Hematopoietic multipotent progenitor cell treated with erythropoietin and hydrocortisone succinate and interleukin-3 and kit ligand, for 15 days (in vitro differentiated cells): ENCODE data around the gene ZNF668.

Experiments
- DNase-seq: peaks from one replicate; pipeline ENCODE4 v3.0.0-alpha.2; 2015; ENCODE audit warnings: low spot score

The ZNF668 gene

GRCh38 chr16:31073970-31074813 lies at the start of gene ZNF668, which contains the start of gene ZNF646:
TSS of gene ZNF668 (minus strand) at chr16:31074240. CDS start at chr16:31064459, 9,781 bp downstream.
TSS of gene ZNF646 (plus strand) at chr16:31074422. CDS start at chr16:31076325, 1,903 bp downstream.
- peak; percentile 99 for DNase-seq

GRCh38 chr16:31120129-31120528 lies 46.1 kb upstream of the ZNF668 start:
- DNase-seq = no peak

DNA sequence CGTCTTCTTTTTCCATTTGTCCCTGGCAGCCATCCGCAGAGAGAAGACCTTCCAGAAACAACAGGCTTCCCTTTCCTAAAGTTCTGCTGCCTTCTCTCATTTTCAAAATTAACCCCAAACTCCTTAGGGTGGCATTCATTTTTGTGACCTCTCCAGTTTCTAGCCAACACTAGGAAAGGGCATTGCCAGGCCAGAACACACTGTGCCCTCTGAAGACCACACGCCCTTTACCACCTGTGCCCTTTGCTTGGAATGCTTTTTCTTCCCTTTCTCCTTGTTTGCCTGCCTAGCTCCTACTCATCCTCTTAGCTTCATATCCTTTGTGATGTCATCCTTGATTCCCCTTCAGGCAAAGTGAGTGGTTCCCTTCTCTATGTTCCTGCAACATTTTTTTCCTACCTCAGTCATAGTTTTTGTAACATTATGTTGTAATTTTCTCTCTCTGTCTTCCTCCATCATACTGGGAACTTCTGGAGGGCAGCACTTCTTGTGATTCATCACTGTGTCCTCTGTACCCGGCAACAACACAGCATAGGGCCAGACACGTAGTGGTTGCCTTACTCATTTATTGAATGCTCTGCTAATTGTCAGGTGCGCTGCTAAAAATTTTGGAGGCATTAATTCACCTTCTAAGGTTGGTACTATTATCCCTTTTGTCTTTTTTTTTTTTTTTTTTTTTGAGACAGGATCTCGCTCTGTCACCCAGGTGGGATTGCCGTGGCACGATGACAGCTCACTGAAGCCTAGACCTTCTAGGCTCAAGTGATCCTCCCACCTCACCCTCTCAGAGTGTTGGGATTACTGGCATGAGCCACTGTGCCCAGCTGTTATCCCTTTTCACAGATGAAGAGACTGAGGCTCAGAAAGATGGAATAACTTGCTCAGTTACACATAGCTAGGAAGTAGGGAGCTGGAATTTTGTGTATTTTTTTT lies 44.4 kb upstream of the ZNF668 start:
- DNase-seq = no peak

DNA sequence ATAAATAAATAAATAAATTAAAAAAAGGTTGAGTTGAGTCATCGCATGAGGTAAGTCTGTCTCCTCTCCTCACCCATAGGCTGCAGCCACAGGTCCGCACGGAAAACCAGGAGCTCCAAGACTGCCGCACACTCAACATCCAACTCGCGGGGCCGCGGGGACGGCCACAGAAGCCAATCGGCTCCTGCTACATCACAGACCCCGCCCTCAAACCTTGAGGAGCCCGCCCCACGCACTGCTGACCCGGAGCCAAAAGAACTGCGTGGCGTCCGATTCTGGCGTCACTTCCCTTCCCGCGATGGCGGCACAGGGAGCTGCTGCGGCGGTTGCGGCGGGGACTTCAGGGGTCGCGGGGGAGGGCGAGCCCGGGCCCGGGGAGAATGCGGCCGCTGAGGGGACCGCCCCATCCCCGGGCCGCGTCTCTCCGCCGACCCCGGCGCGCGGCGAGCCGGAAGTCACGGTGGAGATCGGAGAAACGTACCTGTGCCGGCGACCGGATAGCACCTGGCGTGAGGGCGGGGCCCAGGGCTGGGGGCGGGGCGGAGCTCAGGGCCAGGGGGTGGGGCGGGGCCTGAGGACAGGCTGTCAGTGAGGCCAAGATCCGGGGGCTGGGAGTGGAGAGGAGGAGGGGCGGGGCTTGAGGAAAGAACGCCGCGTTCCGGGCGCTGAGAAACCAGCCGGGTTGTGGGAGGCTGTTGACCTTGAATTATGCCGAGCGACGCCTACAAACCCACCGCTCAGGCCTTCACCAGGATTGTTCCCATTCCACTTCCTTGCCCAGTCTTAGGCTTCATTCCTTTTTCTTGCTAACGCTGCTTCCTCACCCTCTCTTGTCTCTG lies 43.6 kb upstream of the ZNF668 start, which contains the start of gene KAT8:
KAT8 (plus strand) TSS at position 281 of the 839 bp plus-strand sequence; CDS start at position 299, 18 bp downstream.
- DNase-seq = peak; percentile 99

DNA sequence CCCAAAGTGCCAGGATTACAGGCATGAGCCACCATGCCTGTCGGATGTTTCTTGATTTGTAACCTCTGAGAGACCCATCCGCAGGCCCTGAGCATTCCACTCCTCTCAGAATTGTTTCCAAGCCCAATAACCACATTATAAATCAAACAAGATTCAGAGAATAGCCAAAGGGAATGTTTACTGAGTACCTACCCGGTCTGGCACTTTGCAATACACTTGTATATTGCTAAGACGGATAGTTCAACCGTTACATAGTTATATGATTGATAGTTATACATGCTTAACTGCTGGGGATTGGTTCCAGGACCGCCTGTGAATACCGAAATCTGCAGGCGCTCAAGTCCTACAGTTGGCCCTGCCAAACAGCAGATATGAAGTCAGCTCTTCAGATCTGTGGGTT lies 40.4 kb upstream of the ZNF668 start:
- DNase-seq = no peak

- DNase-seq = no peak
Measured at GRCh38 chr16:31113121-31114120, 39.4 kb upstream of the ZNF668 start.

- DNase-seq = no peak
Measured at GRCh38 chr16:31112711-31113110, 38.7 kb upstream of the ZNF668 start.

GRCh38 chr16:31111881-31112466 lies 37.9 kb upstream of the ZNF668 start:
- DNase-seq = no peak

GRCh38 chr16:31110106-31111034 lies 36.3 kb upstream of the ZNF668 start:
- no peak for DNase-seq

- DNase-seq = no peak
Measured at GRCh38 chr16:31109622-31110021, 35.6 kb upstream of the ZNF668 start.

GRCh38 chr16:31108794-31109558 lies 34.9 kb upstream of the ZNF668 start:
- DNase-seq = no peak

DNA sequence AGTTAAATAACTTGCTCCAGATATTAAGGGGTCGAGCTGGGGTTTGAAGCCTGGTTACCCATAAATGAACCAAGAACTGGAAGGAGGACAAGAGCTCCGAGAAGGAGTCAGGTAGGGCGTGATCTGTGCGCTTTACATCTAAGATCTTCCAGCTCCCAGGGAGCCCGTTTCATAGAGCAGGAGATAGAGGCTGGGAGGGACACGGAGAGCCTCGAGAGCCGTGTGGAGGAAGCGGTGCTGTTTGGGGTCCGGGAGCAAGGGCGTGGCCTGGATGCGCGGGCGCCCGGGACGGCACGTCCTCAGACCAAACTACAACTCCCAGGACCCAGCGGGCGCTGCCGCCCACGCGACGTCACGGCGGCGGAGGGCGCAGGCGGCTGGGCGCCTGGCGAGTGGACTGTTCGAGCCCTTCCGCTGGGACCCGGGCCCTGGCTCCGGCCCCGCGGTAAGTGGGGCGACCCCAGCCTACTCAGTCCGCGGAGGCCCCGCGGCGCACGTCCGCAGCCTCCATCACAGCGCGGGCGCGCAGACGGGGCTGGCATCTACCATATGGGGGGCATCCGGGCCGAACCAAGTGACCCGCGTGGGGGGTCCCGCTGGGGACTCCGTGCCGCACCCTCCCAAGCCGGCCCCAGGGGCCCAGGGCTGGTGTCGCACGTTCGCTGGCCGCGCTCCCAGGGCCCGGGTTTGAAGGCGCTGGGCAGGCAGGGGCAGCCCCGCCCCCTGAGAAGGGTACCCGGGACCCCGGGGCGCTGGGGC lies 34.2 kb upstream of the ZNF668 start, which contains the start of gene BCKDK:
BCKDK (plus strand) TSS at position 352 of the 759 bp plus-strand sequence. CDS start 838 bp downstream, outside the sequence.
- peak; percentile 72 for DNase-seq

GRCh38 chr16:31107465-31107867 lies 33.4 kb upstream of the ZNF668 start:
- DNase-seq = no peak

GRCh38 chr16:31106509-31107464 lies 32.7 kb upstream of the ZNF668 start:
- DNase-seq = no peak

- DNase-seq = peak; percentile 82
Measured at GRCh38 chr16:31105677-31106213, 31.7 kb upstream of the ZNF668 start.
